ENCODE results near the gene ROPN1L.
A peak's percentile ranks its signal among the peaks of the same experiment; 100 is the strongest.

The ROPN1L gene

GRCh38 chr5:10418654-10419345, 22.9 kb upstream of the ROPN1L start:
- TF ChIP-seq CTCF (IDR thresholded peaks at IDR 0.05; ENCODE audit: low read length, missing control alignments), result no peak
- no peak for DNase-seq (ENCODE audit: low read depth)
- no peak overlapping the region for H3K4me3 ChIP-seq (replicated peaks; ENCODE audit: low read depth, low read length)

GRCh38 chr5:10420468-10420867, 21.2 kb upstream of the ROPN1L start:
- no peak for DNase-seq (ENCODE audit: low read depth)
- no peak for TF ChIP-seq CTCF (IDR thresholded peaks at IDR 0.05; ENCODE audit: low read length, missing control alignments)
- H3K4me3 ChIP-seq (replicated peaks; ENCODE audit: low read depth, low read length), result no peak overlapping the region

GRCh38 chr5:10420932-10421331, 20.7 kb upstream of the ROPN1L start:
- DNase-seq (ENCODE audit: low read depth), result peak; percentile 40
- no peak for TF ChIP-seq CTCF (IDR thresholded peaks at IDR 0.05; ENCODE audit: low read length, missing control alignments)
- no peak overlapping the region for H3K4me3 ChIP-seq (replicated peaks; ENCODE audit: low read depth, low read length)

- peak; percentile 39 for DNase-seq (ENCODE audit: low read depth)
- TF ChIP-seq CTCF (IDR thresholded peaks at IDR 0.05; ENCODE audit: low read length, missing control alignments), result no peak
- no peak overlapping the region for H3K4me3 ChIP-seq (replicated peaks; ENCODE audit: low read depth, low read length)
Observed at GRCh38 chr5:10421896-10422691, 19.6 kb upstream of the ROPN1L start.

- H3K4me3 ChIP-seq (replicated peaks; ENCODE audit: low read depth, low read length), result no peak overlapping the region
- no peak for DNase-seq (ENCODE audit: low read depth)
- TF ChIP-seq CTCF (IDR thresholded peaks at IDR 0.05; ENCODE audit: low read length, missing control alignments), result no peak
Observed at GRCh38 chr5:10423022-10423421, 18.7 kb upstream of the ROPN1L start.

GRCh38 chr5:10424124-10424731, 17.5 kb upstream of the ROPN1L start:
- DNase-seq (ENCODE audit: low read depth), result peak; percentile 64
- H3K4me3 ChIP-seq (replicated peaks; ENCODE audit: low read depth, low read length), result no peak overlapping the region
- TF ChIP-seq CTCF (IDR thresholded peaks at IDR 0.05; ENCODE audit: low read length, missing control alignments), result peak; percentile 70

All from fibroblast of pulmonary artery (primary cell).